Mesenteric fat pad (tissue), 1 donor: ENCODE results near the gene LIMS4. TPM values are rescaled to one million over a fixed set of nuclear protein-coding genes. Genes with fewer than 3 reads are reported as not detected.

ENCODE experiments used
- total RNA-seq: library from RNA; stranded (reverse); fragmentation: NEBNext Ultra II Directional; extraction: Animal tissue kit (Norgen Biotek cat#: 25700); gene quantifications from one replicate; pipeline ENCODE4 v1.2.1, GENCODE V29; 2021
- donor health status: DM: yes; HTN: yes; CAD: no.

LIMS4 gene
- total RNA-seq, 1 donor from 2014 or later: 4.9 TPM

Other genes starting within 250 kb of the LIMS4 start
- gene RGPD6, start 104.4 kb upstream of the LIMS4 start, total RNA-seq: 26.9 TPM
- gene BUB1, start 205.2 kb upstream of the LIMS4 start, total RNA-seq: 0.26 TPM